Thyroid gland (tissue), 4 donors: ENCODE results near the gene POMP.

Experiments
- POLR2A ChIP-seq, 2 donors: fragments of 450-650 bp; IDR thresholded peaks; one replicate each; pipeline ENCODE4 v1.6.1; 2017; ENCODE audit warnings: antibody characterized with exemption in 2 of 2, mild to moderate bottlenecking in 2 of 2, moderate library complexity in 1 of 2
- TF ChIP-seq, protein P1 (sequence below), 6 experiments: fragments of 200-600 bp in 3 of 6; fragments of 450-650 bp in 3 of 6; sonication (generic) in 3 of 6; IDR thresholded peaks; one replicate each; pipeline ENCODE4 v1.5.1; 2016 to 2019; ENCODE audit warnings: antibody characterized with exemption in 6 of 6, mild to moderate bottlenecking in 2 of 6, inconsistent platforms in 1 of 6, moderate library complexity in 1 of 6

DNA sequence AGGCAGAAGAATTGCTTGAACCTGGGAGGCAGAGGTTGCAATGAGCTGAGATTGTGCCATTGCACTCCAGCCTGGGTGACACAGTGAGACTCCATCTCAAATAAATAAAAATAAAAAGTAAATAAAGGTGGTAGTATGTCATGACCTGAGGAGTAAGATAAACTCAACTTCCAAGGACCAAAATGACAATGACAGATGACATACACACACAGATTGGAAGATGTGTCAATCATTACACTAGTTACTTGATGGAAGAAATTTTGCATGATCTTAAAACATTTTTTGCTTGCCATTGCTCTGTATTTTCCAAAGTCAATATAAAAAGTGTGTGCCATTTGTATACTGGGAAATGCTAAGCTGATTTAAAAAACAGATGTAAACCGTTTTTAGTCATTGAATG is 55.7 kb downstream of the POMP start:
- no peak for TF ChIP-seq POLR2A (IDR thresholded peaks at IDR 0.05)
- TF ChIP-seq, protein P1, sequence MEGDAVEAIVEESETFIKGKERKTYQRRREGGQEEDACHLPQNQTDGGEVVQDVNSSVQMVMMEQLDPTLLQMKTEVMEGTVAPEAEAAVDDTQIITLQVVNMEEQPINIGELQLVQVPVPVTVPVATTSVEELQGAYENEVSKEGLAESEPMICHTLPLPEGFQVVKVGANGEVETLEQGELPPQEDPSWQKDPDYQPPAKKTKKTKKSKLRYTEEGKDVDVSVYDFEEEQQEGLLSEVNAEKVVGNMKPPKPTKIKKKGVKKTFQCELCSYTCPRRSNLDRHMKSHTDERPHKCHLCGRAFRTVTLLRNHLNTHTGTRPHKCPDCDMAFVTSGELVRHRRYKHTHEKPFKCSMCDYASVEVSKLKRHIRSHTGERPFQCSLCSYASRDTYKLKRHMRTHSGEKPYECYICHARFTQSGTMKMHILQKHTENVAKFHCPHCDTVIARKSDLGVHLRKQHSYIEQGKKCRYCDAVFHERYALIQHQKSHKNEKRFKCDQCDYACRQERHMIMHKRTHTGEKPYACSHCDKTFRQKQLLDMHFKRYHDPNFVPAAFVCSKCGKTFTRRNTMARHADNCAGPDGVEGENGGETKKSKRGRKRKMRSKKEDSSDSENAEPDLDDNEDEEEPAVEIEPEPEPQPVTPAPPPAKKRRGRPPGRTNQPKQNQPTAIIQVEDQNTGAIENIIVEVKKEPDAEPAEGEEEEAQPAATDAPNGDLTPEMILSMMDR (IDR thresholded peaks at IDR 0.05) = no peak
